PC-9 (cell line): Measurements from ENCODE around the gene EWSR1. TPM values are rescaled to one million over a fixed set of nuclear protein-coding genes. Genes with fewer than 3 reads are reported as not detected.

Experiments
- BruUV-seq: library from RNA; stranded (reverse); fragments of 400-500 nt; replicated peaks from 2 replicates; lab custom pipeline; 2021; lab: Mats Ljungman, UMichigan
- CTCF ChIA-PET: fragments of 300-600 bp; sonication (Branson Sonifier 250); formaldehyde crosslinking; loops from one replicate; lab custom pipeline; 2022; ENCODE audit warnings: antibody characterized with exemption; lab: Charles Lee
- POLR2A ChIA-PET: fragments of 300-600 bp; sonication (Branson Sonifier 250); formaldehyde crosslinking; loops from one replicate; lab custom pipeline; 2022; ENCODE audit warnings: antibody characterized with exemption; ENCODE audit not compliant: unreplicated experiment; lab: Charles Lee
- DNase-seq, 2 experiments: peaks; one replicate each; pipeline versions ENCODE4 v3.0.0 to v3.0.0-alpha.2; 2015 to 2022; ENCODE audit warnings: mixed read lengths in 1 of 2
- H2AFZ ChIP-seq: fragments of 200-600 bp; sonication (generic); 2 replicates; pipeline ENCODE4 v1.8.1; 2017; ENCODE audit warnings: antibody characterized with exemption
- H3F3A ChIP-seq: fragments of 200-600 bp; sonication (generic); 2 replicates; pipeline ENCODE4 v1.8.1; 2017; ENCODE audit warnings: antibody characterized with exemption, mild to moderate bottlenecking, low read depth; ENCODE audit not compliant: insufficient read depth
- H3K27ac ChIP-seq: fragments of 200-600 bp; sonication (generic); 2 replicates; pipeline ENCODE4 v1.6.1; 2016; ENCODE audit warnings: mixed run types
- H3K27me3 ChIP-seq: fragments of 200-600 bp; sonication (generic); 2 replicates; pipeline ENCODE4 v1.6.1; 2016; ENCODE audit warnings: low read depth, mixed run types; ENCODE audit not compliant: insufficient read depth
- H3K36me3 ChIP-seq: fragments of 200-600 bp; sonication (generic); 2 replicates; pipeline ENCODE4 v1.6.1; 2016; ENCODE audit warnings: low read depth, mixed run types
- H3K4me1 ChIP-seq: fragments of 200-600 bp; sonication (generic); replicated peaks from 2 replicates; pipeline ENCODE4 v1.6.1; 2016; ENCODE audit warnings: mixed run types; ENCODE audit not compliant: insufficient read depth
- H3K4me2 ChIP-seq: fragments of 200-600 bp; sonication (generic); 2 replicates; pipeline ENCODE4 v1.6.1; 2017; ENCODE audit warnings: mixed run types
- H3K4me3 ChIP-seq: fragments of 200-600 bp; sonication (generic); 2 replicates; pipeline ENCODE4 v1.6.1; 2016; ENCODE audit warnings: mixed run types
- H3K79me2 ChIP-seq: fragments of 200-600 bp; sonication (generic); 2 replicates; pipeline ENCODE4 v1.6.1; 2017; ENCODE audit warnings: low read depth, mixed run types
- H3K9me2 ChIP-seq: fragments of 200-600 bp; sonication (generic); 2 replicates; pipeline ENCODE4 v1.8.1; 2017; ENCODE audit warnings: mild to moderate bottlenecking; ENCODE audit not compliant: insufficient read depth
- H3K9me3 ChIP-seq: fragments of 200-600 bp; sonication (generic); 2 replicates; pipeline ENCODE4 v1.8.1; 2016; ENCODE audit warnings: low read depth; ENCODE audit not compliant: insufficient read depth
- H4K20me1 ChIP-seq: fragments of 200-600 bp; sonication (generic); 2 replicates; pipeline ENCODE4 v1.8.1; 2017; ENCODE audit not compliant: insufficient read depth
- EZH2 ChIP-seq: fragments of 200-600 bp; sonication (generic); IDR thresholded peaks from 2 replicates; pipeline ENCODE4 v1.8.0; 2017; ENCODE audit warnings: antibody characterized with exemption, low read depth
- intact Hi-C: fragments of 100-400 bp; cut with micrococcal nuclease; formaldehyde crosslinking; loops from one replicate; pipeline ENCODE4 v1.10.0; 2022; ENCODE audit not compliant: unreplicated experiment
- total RNA-seq: library from RNA; stranded (reverse); gene quantifications from 2 replicates; pipeline ENCODE4 v1.2.3, GENCODE V29; 2021
- TF ChIP-seq, protein P1 (sequence below): fragments of 200-600 bp; sonication (generic); conservative IDR thresholded peaks from 2 replicates; pipeline ENCODE4 v1.6.1; 2017; ENCODE audit warnings: mixed run types, antibody characterized with exemption, mild to moderate bottlenecking, moderate library complexity

Gene EWSR1
- total RNA-seq, 1 experiment from 2014 or later, result 200 TPM

- ChIA-PET POLR2A (no interaction called here), CTCF (no interaction called here)
- H3K36me3 ChIP-seq, result peaks cover 14% of the 10 kb centered on the region
- DNase-seq, result no peak
- intact Hi-C loops, result no loop called here
- H4K20me1 ChIP-seq, result peaks cover 15% of the 10 kb centered on the region
- BruUV-seq, result no TSS peak
- TF ChIP-seq EZH2, result no peak
- TF ChIP-seq, protein P1, sequence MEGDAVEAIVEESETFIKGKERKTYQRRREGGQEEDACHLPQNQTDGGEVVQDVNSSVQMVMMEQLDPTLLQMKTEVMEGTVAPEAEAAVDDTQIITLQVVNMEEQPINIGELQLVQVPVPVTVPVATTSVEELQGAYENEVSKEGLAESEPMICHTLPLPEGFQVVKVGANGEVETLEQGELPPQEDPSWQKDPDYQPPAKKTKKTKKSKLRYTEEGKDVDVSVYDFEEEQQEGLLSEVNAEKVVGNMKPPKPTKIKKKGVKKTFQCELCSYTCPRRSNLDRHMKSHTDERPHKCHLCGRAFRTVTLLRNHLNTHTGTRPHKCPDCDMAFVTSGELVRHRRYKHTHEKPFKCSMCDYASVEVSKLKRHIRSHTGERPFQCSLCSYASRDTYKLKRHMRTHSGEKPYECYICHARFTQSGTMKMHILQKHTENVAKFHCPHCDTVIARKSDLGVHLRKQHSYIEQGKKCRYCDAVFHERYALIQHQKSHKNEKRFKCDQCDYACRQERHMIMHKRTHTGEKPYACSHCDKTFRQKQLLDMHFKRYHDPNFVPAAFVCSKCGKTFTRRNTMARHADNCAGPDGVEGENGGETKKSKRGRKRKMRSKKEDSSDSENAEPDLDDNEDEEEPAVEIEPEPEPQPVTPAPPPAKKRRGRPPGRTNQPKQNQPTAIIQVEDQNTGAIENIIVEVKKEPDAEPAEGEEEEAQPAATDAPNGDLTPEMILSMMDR, result no peak
- H3K4me3 ChIP-seq, result no peak overlapping the region
- H3K27ac ChIP-seq, result no peak overlapping the region
- no peaks in the 10 kb centered on the region for H3K9me2 ChIP-seq
- H3F3A ChIP-seq, result peaks cover 14% of the 10 kb centered on the region; the same call in 1 of the 2 replicates
- H3K79me2 ChIP-seq, result peaks cover 42% of the 10 kb centered on the region
- H2AFZ ChIP-seq, result no peak overlapping the region
- H3K4me2 ChIP-seq, result no peak overlapping the region
- H3K9me3 ChIP-seq, result no peaks in the 10 kb centered on the region
- peaks cover 18% of the 10 kb centered on the region for H3K4me1 ChIP-seq
- H3K27me3 ChIP-seq, result no peaks in the 10 kb centered on the region
Measured at GRCh38 chr22:29265305-29265704, 2.8 kb upstream of the EWSR1 start.

DNA sequence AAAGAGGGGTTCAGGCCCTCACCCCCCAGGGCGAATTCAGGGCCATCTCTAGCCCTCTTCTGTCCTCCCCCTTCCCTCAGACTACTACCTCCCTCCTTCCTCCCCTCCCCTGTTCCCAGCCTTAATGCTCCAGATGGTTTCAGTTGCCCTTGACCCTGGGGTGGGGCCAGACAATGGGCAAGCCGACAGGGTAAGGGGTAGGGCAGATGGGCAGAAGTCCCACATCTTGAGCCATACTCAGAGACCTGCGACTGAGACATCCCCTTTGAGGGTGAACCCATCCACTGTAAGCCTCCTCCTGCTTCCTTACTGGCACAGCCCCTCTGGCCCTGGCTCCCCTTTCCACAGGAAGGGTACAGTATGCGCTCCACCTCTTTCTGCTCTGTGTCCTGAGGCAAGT lies 2.1 kb upstream of the EWSR1 start:
- peaks cover 14% of the 10 kb centered on the region; the same call in 1 of the 2 replicates for H3F3A ChIP-seq
- peaks cover 20% of the 10 kb centered on the region for H3K36me3 ChIP-seq
- BruUV-seq, result no TSS peak
- CTCF ChIA-PET, result no interaction called here
- peaks cover 24% of the 10 kb centered on the region for H3K4me1 ChIP-seq
- no peak overlapping the region for H3K27ac ChIP-seq
- no peaks in the 10 kb centered on the region for H3K9me2 ChIP-seq
- no peak overlapping the region for H2AFZ ChIP-seq
- peak overlapping the region; percentile 99 for H3K4me2 ChIP-seq
- DNase-seq, result no peak
- peaks cover 49% of the 10 kb centered on the region for H3K79me2 ChIP-seq
- intact Hi-C loops, result no loop called here
- H3K9me3 ChIP-seq, result no peaks in the 10 kb centered on the region
- peaks cover 22% of the 10 kb centered on the region for H4K20me1 ChIP-seq
- TF ChIP-seq, protein P1, result no peak
- no peak for TF ChIP-seq EZH2
- H3K4me3 ChIP-seq, result no peak overlapping the region
- H3K27me3 ChIP-seq, result no peaks in the 10 kb centered on the region
- POLR2A ChIA-PET, result no interaction called here

DNA sequence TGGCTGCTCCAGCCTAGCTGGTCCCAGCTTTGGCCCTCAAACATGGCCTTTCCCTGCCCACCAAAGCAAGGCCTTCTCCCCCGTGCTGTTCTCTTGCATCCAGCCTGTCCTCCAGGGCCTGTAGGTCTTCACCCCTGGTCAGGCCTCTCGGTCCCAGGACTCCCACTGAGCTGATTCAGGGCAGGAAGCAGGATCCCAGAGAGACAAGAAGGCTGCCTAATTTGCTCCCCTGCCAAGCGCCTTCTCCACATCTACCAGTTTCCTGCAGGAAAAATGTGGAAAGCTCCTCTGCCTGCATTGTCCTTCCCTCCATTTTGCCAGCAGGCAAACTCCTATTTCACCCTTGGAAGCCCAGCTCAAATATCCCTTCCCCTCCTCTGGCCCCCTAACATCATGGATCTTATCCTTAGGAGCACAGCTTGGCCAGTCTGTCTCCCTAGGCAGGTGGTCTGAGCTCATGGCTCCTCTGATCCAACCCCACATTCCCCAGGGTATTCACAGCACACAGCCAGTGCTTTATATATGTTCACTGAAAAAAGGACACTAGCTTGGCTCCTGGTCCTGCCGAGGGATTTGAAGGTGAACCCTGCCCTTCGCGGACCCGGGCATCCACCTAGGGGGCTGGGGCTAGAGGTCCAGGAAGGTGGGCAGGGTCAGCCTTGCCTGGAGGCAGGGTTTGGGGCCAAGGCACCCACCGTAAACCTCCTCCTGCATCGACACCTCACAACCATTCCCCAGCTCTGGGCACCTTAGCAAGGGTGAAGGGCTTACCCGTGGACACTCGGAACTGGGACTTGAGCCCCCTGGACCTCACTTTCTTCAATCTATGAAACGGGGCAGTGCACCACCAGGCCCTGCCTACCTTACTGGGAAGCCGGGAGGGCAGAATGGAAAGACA lies 1.3 kb upstream of the EWSR1 start:
- Histone ChIP-seq H3K9me2 (no peaks in the 10 kb centered on the region), H3K4me1 (peaks cover 32% of the 10 kb centered on the region), H3K27me3 (no peaks in the 10 kb centered on the region), H3K36me3 (peaks cover 29% of the 10 kb centered on the region), H2AFZ (peak overlapping the region; percentile 82), H3F3A (peaks cover 16% of the 10 kb centered on the region), H3K9me3 (no peaks in the 10 kb centered on the region), H3K4me2 (peak overlapping the region; percentile 99), H4K20me1 (peaks cover 30% of the 10 kb centered on the region), H3K27ac (peak overlapping the region; percentile 94), H3K4me3 (peak overlapping the region; percentile 88), H3K79me2 (peaks cover 58% of the 10 kb centered on the region)
- DNase-seq, result no peak
- ChIA-PET CTCF (no interaction called here), POLR2A (interaction anchor here (0.6 to 0.7 kb wide), 3 partner anchors 13 to 971 kb away, joined by 4 to 9 read pairs (median 6); no protein-coding TSS in a partner anchor)
- intact Hi-C loops, result no loop called here
- TF ChIP-seq, protein P1, result no peak
- no peak for TF ChIP-seq EZH2
- BruUV-seq, result no TSS peak
